Right atrium auricular region (tissue), 2 donors: Measurements from ENCODE around the gene AVL9. TPM values are rescaled to one million over a fixed set of nuclear protein-coding genes. Genes with fewer than 3 reads are reported as not detected.
A peak's percentile ranks its signal among the peaks of the same experiment; 100 is the strongest.

Experiments used
- DNase-seq: peaks from one replicate; pipeline ENCODE4 v3.0.0-alpha.2; 2019; ENCODE audit warnings: low spot score
- H3K27ac ChIP-seq, 2 donors: fragments of 200-600 bp; sonication (generic); 1 replicate in 1 of 2; 2 replicates in 1 of 2; pipeline ENCODE4 v1.5.1; 2016 to 2019
- H3K27me3 ChIP-seq, 2 donors: fragments of 200-600 bp; sonication (generic); one replicate each; pipeline versions ENCODE4 v1.5.1 to v1.6.0; 2017 to 2019
- H3K36me3 ChIP-seq: fragments of 200-600 bp; sonication (generic); one replicate; pipeline ENCODE4 v1.5.1; 2016
- H3K4me1 ChIP-seq, 2 donors: fragments of 200-600 bp; sonication (generic); one replicate each; pipeline versions ENCODE4 v1.5.1 to v1.6.0; 2017 to 2019
- H3K4me3 ChIP-seq, 2 donors: fragments of 200-600 bp; sonication (generic); 1 replicate in 1 of 2; 2 replicates in 1 of 2; pipeline ENCODE4 v1.5.1; 2017 to 2019; ENCODE audit warnings: mild to moderate bottlenecking in 1 of 2, moderate library complexity in 1 of 2
- H3K9me3 ChIP-seq, 2 donors: fragments of 200-600 bp; sonication (generic); one replicate each; pipeline ENCODE4 v1.5.1; 2019
- total RNA-seq, 2 donors: library from RNA; depleted of rRNA; stranded (reverse); fragments of >200 nt; gene quantifications; one replicate each; pipeline ENCODE4 v1.1.0, GENCODE V29; 2016
- TF ChIP-seq, protein P1 (sequence below), 2 donors: fragments of 200-600 bp; sonication (generic); IDR thresholded peaks; one replicate each; pipeline ENCODE4 v1.5.1; 2019; ENCODE audit warnings: antibody characterized with exemption in 2 of 2

AVL9 gene
- total RNA-seq, 2 donors from 2014 or later, result 10.1 to 14.3 TPM

DNA sequence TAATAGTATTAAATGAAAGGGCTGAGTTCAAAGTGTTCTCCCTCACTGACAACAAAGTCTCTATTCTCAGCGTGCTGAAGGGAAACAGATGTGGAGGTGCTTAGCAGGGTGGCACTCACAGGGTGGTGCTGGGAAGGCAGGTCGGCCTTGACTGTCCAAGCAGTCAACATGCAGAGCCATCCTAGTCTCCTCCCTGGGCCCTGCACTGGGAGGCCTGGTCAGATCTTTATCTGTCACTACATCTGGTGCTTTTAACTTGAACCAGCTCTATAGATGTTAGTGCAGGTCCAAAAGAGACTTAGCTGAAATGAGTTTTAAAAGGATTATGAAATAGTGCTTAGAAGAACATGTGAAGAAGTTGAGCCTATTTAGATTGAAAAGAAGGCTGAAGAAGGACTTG is 82.1 kb downstream of the AVL9 start:
- no peak for DNase-seq
- Histone ChIP-seq H3K4me1 (no peaks in the 10 kb centered on the region), H3K27ac (no peak overlapping the region), H3K4me3 (no peak overlapping the region), H3K27me3 (no peaks in the 10 kb centered on the region), H3K9me3 (no peaks in the 10 kb centered on the region), H3K36me3 (peaks cover 53% of the 10 kb centered on the region)
- TF ChIP-seq, protein P1, sequence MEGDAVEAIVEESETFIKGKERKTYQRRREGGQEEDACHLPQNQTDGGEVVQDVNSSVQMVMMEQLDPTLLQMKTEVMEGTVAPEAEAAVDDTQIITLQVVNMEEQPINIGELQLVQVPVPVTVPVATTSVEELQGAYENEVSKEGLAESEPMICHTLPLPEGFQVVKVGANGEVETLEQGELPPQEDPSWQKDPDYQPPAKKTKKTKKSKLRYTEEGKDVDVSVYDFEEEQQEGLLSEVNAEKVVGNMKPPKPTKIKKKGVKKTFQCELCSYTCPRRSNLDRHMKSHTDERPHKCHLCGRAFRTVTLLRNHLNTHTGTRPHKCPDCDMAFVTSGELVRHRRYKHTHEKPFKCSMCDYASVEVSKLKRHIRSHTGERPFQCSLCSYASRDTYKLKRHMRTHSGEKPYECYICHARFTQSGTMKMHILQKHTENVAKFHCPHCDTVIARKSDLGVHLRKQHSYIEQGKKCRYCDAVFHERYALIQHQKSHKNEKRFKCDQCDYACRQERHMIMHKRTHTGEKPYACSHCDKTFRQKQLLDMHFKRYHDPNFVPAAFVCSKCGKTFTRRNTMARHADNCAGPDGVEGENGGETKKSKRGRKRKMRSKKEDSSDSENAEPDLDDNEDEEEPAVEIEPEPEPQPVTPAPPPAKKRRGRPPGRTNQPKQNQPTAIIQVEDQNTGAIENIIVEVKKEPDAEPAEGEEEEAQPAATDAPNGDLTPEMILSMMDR (IDR thresholded peaks at IDR 0.05), result no peak

DNA sequence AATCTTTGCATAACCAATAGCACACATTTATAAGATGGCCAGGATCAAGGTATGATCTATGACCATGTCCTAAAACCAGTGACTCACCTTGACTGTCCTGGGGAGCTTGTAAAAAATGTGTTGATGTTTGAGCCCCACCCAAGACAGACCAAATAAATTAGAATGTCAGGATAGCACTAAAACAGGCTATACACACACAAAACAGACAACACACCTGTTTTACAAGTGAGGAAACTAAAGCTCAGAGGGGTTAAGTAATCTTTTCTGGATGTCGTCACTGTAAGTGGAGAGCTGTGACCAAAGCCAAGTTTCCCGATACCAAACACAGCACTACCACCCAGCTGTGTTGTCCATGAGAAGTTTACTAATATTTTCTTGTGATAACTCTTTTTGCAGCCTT is 84.5 kb downstream of the AVL9 start:
- no peaks in the 10 kb centered on the region for H3K4me1 ChIP-seq
- no peak overlapping the region for H3K4me3 ChIP-seq
- H3K27me3 ChIP-seq, result no peaks in the 10 kb centered on the region
- TF ChIP-seq, protein P1 (IDR thresholded peaks at IDR 0.05), result no peak
- no peak for DNase-seq
- H3K27ac ChIP-seq, result peak overlapping the region in 1 of 2 donors; percentile 0
- no peaks in the 10 kb centered on the region for H3K9me3 ChIP-seq
- H3K36me3 ChIP-seq, result peaks cover 62% of the 10 kb centered on the region

DNA sequence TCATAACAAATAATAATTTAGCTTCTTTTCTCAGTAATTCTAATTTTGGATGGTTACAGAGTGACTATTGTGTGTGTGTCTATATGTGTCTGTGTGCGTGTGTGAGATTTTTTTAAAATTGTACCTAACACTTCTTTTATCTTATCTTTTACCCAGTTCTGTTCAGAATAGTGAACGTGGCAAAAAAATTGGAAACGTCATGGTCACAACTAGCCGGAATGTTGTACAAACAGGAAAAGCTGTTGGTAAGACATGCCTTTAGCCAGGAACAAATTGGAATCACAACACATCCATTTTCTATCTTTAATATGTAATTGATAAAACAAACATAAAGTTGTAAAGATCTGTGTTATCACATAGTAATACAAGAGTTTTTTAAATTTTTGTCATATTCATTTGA is 85.4 kb downstream of the AVL9 start:
- Histone ChIP-seq H3K27ac (no peak overlapping the region), H3K4me1 (peaks cover 0 to under 1% of the 10 kb centered on the region in 2 donors), H3K9me3 (no peaks in the 10 kb centered on the region), H3K27me3 (no peaks in the 10 kb centered on the region), H3K4me3 (no peak overlapping the region), H3K36me3 (peaks cover 64% of the 10 kb centered on the region)
- TF ChIP-seq, protein P1 (IDR thresholded peaks at IDR 0.05), result no peak
- no peak for DNase-seq

DNA sequence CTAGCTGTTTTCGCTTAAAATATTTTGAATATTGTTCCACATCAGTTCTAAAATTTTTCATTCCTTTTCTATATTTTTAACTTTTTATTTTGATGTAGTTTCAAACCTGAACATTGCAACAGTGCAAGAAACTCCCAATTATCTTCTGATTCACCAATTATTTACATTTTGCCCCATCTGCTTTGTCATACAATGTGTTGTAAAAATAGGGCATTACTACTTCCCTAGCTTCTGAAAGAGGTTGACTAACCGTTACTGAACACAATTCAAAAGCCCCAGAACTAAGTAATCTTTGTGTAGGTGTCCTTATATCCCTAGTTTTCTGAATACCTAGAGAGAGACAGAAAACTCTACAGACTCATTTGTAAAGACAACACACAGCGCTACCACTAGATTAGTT is 86.7 kb downstream of the AVL9 start:
- Histone ChIP-seq H3K4me3 (no peak overlapping the region), H3K36me3 (peaks cover 65% of the 10 kb centered on the region), H3K27ac (no peak overlapping the region), H3K9me3 (no peaks in the 10 kb centered on the region), H3K4me1 (peaks cover 0 to 13% of the 10 kb centered on the region in 2 donors), H3K27me3 (no peaks in the 10 kb centered on the region)
- TF ChIP-seq, protein P1 (IDR thresholded peaks at IDR 0.05), result no peak
- no peak for DNase-seq

DNA sequence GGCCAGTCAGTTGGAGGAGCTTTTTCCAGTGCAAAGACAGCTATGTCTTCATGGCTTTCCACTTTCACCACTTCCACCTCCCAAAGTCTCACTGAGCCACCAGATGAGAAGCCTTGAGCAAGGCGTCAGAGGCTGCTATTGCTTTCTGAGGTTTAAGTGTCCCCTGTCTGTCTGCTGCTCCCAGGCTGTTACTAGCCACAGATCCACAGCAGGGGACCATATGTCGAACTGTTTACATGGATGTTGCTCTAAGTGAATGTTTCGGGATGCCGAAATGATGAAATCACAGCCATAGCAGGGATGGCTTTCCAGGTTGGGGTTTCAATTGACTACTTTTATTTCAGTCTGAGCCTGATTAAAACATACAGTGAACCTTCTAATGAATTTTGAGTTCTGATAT is 88.5 kb downstream of the AVL9 start:
- Histone ChIP-seq H3K27ac (no peak overlapping the region), H3K36me3 (peaks cover 58% of the 10 kb centered on the region)

More for the DNA sequence above, 88.5 kb downstream of the AVL9 start:
- peaks cover 0 to 30% of the 10 kb centered on the region in 2 donors for H3K4me1 ChIP-seq
- H3K4me3 ChIP-seq, result no peak overlapping the region
- H3K27me3 ChIP-seq, result no peaks in the 10 kb centered on the region
- no peaks in the 10 kb centered on the region for H3K9me3 ChIP-seq
- no peak for DNase-seq
- TF ChIP-seq, protein P1 (IDR thresholded peaks at IDR 0.05), result no peak
